ENCODE measurements around the gene MAGI2. TPM values are rescaled to one million over a fixed set of nuclear protein-coding genes. Genes with fewer than 3 reads are reported as not detected.

MAGI2 gene
- total and polyA plus RNA-seq, 2 of the 13 experiments (the other 11 are each of a cell fraction or from before 2014, with no cell fraction given): 1.5 to 3.8 TPM

DNA sequence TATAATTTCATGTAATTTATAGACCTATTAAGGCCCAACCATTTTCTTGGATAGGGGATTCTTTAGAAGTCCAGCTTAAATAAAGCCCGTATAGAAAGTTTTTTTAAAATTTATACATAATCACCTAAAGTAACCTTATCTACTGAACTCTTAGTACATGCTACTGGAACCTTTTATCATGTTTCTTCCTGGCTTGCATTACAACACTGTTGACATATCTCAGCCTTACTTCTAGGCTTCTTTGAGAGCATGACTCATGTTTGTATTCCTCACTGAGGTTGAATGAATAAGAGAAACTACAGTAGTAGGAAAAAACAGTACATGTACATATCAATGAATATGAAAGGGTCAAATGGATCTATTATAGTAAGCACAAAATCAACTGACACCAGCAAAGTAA, 8.2 kb upstream of the MAGI2 start (continued):
- TF ChIP-seq, protein P1, sequence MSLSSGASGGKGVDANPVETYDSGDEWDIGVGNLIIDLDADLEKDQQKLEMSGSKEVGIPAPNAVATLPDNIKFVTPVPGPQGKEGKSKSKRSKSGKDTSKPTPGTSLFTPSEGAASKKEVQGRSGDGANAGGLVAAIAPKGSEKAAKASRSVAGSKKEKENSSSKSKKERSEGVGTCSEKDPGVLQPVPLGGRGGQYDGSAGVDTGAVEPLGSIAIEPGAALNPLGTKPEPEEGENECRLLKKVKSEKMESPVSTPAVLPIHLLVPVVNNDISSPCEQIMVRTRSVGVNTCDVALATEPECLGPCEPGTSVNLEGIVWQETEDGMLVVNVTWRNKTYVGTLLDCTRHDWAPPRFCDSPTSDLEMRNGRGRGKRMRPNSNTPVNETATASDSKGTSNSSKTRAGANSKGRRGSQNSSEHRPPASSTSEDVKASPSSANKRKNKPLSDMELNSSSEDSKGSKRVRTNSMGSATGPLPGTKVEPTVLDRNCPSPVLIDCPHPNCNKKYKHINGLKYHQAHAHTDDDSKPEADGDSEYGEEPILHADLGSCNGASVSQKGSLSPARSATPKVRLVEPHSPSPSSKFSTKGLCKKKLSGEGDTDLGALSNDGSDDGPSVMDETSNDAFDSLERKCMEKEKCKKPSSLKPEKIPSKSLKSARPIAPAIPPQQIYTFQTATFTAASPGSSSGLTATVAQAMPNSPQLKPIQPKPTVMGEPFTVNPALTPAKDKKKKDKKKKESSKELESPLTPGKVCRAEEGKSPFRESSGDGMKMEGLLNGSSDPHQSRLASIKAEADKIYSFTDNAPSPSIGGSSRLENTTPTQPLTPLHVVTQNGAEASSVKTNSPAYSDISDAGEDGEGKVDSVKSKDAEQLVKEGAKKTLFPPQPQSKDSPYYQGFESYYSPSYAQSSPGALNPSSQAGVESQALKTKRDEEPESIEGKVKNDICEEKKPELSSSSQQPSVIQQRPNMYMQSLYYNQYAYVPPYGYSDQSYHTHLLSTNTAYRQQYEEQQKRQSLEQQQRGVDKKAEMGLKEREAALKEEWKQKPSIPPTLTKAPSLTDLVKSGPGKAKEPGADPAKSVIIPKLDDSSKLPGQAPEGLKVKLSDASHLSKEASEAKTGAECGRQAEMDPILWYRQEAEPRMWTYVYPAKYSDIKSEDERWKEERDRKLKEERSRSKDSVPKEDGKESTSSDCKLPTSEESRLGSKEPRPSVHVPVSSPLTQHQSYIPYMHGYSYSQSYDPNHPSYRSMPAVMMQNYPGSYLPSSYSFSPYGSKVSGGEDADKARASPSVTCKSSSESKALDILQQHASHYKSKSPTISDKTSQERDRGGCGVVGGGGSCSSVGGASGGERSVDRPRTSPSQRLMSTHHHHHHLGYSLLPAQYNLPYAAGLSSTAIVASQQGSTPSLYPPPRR (CRISPR knock-in tag; IDR thresholded peaks at IDR 0.05; ENCODE audit: borderline replicate concordance): no peak
- TF ChIP-seq RORA (CRISPR knock-in tag; IDR thresholded peaks at IDR 0.05): no peak
- TF ChIP-seq ZNF678 (CRISPR knock-in tag; IDR thresholded peaks at IDR 0.05): no peak
- TF ChIP-seq RBAK (CRISPR knock-in tag; IDR thresholded peaks at IDR 0.05): no peak
- TF ChIP-seq ZNF598 (CRISPR knock-in tag; IDR thresholded peaks at IDR 0.05; ENCODE audit: borderline replicate concordance): no peak
- TF ChIP-seq ZNF138 (CRISPR knock-in tag; IDR thresholded peaks at IDR 0.05; ENCODE audit: low read depth): no peak
- TF ChIP-seq TSC22D2 (CRISPR knock-in tag; IDR thresholded peaks at IDR 0.05; ENCODE audit: borderline replicate concordance): no peak
- TF ChIP-seq FOXO1 (CRISPR knock-in tag; IDR thresholded peaks at IDR 0.05): peak; percentile 28; the same call in 1 of the 2 replicates
- TF ChIP-seq ZNF407 (CRISPR knock-in tag; IDR thresholded peaks at IDR 0.05; ENCODE audit: not compliant biosample characterization): no peak
- no peak for TF ChIP-seq FLYWCH1 (CRISPR knock-in tag; IDR thresholded peaks at IDR 0.05)
- TF ChIP-seq, protein P2, sequence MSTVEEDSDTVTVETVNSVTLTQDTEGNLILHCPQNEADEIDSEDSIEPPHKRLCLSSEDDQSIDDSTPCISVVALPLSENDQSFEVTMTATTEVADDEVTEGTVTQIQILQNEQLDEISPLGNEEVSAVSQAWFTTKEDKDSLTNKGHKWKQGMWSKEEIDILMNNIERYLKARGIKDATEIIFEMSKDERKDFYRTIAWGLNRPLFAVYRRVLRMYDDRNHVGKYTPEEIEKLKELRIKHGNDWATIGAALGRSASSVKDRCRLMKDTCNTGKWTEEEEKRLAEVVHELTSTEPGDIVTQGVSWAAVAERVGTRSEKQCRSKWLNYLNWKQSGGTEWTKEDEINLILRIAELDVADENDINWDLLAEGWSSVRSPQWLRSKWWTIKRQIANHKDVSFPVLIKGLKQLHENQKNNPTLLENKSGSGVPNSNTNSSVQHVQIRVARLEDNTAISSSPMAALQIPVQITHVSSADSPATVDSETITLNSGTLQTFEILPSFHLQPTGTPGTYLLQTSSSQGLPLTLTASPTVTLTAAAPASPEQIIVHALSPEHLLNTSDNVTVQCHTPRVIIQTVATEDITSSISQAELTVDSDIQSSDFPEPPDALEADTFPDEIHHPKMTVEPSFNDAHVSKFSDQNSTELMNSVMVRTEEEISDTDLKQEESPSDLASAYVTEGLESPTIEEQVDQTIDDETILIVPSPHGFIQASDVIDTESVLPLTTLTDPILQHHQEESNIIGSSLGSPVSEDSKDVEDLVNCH (CRISPR knock-in tag; IDR thresholded peaks at IDR 0.05): no peak
- TF ChIP-seq ZBTB42 (CRISPR knock-in tag; IDR thresholded peaks at IDR 0.05): no peak
